Uterus (tissue), 2 donors: ENCODE measurements around the gene PRDM13.

Source experiments
- CTCF ChIP-seq, 4 experiments: fragments of 200-600 bp in 2 of 4; fragments of 450-650 bp in 2 of 4; sonication (generic) in 2 of 4; IDR thresholded peaks; one replicate each; pipeline ENCODE4 v1.5.1; 2016 to 2019; ENCODE audit warnings: antibody characterized with exemption in 4 of 4, mild to moderate bottlenecking in 2 of 4, moderate library complexity in 1 of 4
- POLR2A ChIP-seq, 2 donors: fragments of 450-650 bp; IDR thresholded peaks; one replicate each; pipeline ENCODE4 v1.6.1; 2016; ENCODE audit warnings: antibody characterized with exemption in 2 of 2, mild to moderate bottlenecking in 1 of 2, moderate library complexity in 1 of 2

DNA sequence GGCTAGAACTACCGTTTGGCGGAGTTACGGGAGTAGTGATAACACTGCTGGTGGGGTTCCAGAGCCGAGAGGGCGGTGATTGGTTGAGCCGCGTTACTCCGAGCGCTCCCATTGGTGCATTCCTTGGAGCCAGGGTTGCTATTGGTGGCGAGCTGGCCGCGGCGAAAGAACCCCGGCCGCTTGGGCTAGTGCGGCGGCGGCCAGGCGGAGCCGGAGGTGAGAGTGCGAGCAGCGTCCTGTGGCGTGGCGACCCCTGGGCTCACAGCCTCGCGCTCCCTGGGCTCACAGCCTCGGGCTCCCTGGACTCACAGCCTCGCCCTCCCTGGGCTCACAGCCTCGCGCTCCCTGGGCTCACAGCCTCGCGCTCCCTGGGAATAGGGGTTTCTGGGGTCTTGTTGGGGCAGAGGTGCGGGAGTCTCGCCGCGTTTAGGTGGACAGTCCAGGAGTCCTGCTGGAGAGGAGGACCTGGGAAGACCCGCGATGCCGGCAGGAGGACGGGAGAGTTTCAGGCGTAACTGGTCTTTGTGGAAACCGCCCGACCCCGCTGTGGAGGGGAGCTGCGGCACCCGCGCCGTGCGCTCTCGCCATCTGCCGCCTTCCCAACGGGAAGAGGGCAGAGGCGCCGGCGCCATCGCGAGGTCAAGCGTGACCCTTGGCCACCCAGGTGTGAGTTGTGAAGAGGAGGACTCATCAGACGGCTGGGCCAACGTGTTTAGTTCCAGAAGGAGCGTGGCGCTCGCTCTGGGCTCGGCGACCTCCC, 12.2 kb downstream of the PRDM13 start:
- TF ChIP-seq CTCF (IDR thresholded peaks at IDR 0.05), result no peak
- no peak for TF ChIP-seq POLR2A (IDR thresholded peaks at IDR 0.05)
